NCI-H146 treated with DMSO at 0.1 percent for 48 hours (cell line): Measurements from ENCODE around the gene BORCS5.
A peak's percentile ranks its signal among the peaks of the same experiment; 100 is the strongest.
"Not testable (repeated sequence)": the region's sequence is repeated elsewhere in the genome, so short reads cannot be mapped to it uniquely, and the experiment has no call there.

Experiments used
- DNase-seq: peaks from one replicate; lab custom pipeline; 2025; ENCODE audit not compliant: unreplicated experiment; lab: John Stamatoyannopoulos, UW

BORCS5 gene

GRCh38 chr12:12351468-12352185 is 5.3 kb upstream of the BORCS5 start:
- DNase-seq: not testable (repeated sequence)

- DNase-seq: no peak
Measured at GRCh38 chr12:12353276-12353675, 3.6 kb upstream of the BORCS5 start.

GRCh38 chr12:12353807-12354206 is 3.1 kb upstream of the BORCS5 start:
- DNase-seq: no peak

DNA sequence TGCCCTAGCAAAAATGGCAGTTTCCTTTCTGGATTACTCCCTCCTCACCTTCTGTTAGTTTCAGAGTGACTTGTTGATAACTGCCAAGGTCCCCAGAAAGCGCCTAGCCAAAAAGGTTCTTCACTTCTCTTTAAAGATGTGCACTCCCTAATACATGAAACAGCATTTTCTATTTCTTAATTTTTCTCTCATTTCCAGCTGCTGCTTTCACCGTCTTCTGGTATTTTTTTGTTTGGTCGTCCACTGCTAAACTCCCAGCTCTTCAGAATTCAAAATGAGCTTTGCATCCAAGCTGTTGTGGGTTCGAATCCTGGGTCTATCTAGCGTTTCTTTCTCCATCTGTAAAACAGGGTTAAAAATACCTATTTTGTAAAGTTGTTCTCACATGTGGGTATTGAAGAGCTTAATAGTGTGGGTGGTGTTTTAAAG is 397 bp upstream of the BORCS5 start:
- no peak for DNase-seq

- DNase-seq: peak; percentile 65
Measured at GRCh38 chr12:12357719-12358461, 1.0 kb downstream of the BORCS5 start.

GRCh38 chr12:12358528-12358927 is 1.6 kb downstream of the BORCS5 start:
- DNase-seq: no peak

GRCh38 chr12:12364787-12365445 is 8.0 kb downstream of the BORCS5 start:
- no peak for DNase-seq

GRCh38 chr12:12365446-12365802 is 8.5 kb downstream of the BORCS5 start:
- no peak for DNase-seq

DNA sequence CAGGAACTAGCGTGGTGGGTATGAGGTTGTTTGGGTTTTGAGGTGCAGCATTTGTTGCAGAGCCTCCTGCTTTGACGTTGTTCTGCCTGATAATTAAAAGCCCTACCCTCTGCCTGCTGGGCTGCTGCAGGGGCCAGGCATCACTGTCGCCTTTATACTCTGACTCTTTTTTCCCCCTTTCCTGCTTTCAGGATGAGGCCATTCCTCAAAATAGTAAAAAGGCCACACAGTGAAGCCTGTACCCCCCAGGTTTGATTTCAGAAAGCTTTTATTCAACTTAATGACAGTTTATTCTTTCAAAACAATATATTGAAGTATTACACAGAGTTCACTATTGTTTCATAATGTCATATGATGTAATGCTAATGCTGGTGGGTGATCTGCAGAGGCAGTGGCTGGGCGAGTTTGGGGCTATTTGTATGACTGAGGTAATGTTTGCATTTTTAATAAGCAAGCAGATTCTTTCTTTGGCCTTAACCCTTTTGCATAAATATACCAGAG is 9.1 kb downstream of the BORCS5 start:
- DNase-seq: peak; percentile 42

DNA sequence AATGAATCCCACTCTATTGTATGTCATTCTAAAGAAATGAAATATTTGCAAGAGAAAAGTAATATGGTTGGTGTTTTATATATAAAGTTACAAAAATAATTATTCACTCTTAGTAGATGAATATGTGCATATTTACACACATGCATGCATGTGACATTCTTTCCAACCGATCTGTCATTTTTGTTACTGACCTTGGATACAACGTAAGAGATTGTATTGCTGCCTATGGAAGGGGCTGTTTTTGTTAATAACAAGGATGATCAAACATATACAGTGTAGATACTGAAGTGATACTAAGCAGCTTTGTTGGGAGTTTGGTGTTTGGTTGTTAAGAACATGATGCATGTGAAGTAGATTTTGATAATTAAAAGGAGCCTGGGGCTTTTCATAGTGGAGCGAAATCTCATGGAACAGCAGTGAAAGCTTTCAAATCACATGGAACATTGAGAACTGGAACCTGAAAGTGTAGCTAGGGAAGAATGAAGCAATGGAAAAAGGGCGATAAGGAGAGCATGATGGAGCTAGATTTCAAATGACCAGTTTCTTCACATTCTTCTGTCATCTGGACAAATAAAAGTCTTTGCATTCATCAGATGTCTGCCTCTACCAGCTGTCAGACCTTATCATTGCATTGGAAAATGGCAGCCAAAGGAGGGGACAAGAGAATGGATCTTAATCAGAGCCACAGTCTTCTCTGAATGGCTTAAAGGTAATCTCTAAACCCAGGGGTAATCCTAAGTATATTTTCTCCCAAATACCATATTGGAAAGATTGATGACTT is 10.0 kb downstream of the BORCS5 start:
- no peak for DNase-seq

DNA sequence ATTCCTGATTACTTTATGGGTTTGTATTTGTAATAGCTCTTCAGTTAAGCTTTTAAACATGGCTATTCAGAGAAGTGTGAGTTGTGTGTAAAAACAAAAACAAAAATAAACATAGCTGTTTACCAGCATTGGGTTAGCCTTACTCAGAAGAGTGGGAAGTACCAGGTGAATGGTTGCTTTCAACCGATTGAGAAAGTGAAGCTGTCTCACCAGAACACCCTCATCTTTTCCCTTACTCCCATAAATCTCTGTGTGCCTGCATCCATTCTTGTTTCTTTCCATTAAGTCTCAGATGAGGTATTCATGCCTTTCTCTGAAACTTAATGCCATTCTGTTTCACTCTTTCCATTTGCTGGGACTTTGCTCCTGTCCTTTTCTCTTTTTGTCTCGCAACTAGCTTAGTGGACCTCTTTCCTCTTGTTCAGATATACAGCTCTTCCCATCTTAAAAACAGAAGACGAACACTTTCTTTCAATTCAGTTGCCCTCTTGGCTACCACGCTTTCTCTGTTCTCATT is 10.7 kb downstream of the BORCS5 start:
- no peak for DNase-seq

GRCh38 chr12:12372946-12373722 is 16.3 kb downstream of the BORCS5 start:
- DNase-seq: no peak

- DNase-seq: peak; percentile 92
Measured at GRCh38 chr12:12376646-12377448, 20.0 kb downstream of the BORCS5 start.

DNA sequence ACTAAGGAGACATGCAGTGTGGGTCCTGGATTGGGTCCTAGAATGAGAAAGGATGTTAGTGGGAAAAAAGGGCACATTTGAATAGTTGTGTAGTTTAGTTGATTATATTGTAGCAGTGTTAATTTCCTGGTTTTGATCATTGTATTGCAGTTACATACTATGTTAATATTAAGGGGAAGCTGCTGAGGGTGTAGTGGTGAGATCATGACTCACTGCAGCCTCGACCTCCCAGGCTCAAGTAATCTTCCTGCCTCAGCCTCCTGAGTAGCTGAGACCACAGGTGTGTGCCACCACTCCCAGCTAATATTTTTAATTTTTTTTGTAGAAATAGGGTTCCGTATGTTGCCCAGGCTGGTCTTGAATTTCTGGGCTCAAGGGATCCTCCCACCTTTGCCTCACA is 21.7 kb downstream of the BORCS5 start:
- no peak for DNase-seq

GRCh38 chr12:12379831-12380730 is 23.2 kb downstream of the BORCS5 start:
- DNase-seq: no peak

DNA sequence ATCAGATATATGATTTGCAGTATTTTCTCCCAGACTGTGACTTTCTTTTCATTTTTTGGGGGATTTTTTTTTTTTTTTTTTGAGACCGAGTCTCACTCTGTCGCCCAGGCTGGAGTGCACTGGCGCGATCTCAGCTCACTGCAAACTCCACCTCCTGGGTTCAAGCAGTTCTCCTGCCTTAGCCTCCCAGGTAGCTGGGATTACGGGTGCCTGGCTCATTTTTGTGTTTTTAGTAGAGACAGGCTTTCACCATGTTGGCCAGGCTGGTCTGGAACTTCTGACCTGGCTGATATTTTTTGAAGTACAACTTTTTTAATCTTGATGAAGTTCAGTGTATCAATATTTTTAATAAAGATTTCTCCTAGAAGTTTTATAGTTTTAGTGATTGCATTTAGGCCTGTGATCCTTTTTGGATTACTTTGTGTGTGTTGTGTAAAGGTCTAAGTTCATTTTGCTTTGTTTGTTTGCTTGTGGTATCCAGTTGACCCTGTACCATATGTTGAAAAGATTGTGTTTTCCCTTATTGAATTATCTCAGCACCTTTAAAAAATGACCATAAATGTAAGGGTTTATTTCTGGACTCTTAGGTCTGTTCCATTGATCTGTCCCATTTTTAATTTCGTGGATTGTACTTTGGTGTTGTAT is 24.2 kb downstream of the BORCS5 start:
- DNase-seq: no peak

GRCh38 chr12:12381982-12382381 is 25.1 kb downstream of the BORCS5 start:
- no peak for DNase-seq
